PFSK-1 (cell line): ENCODE measurements around the gene ZXDC.

Experiments
- POLR2AphosphoS5 ChIP-seq: IDR thresholded peaks from 2 replicates; pipeline ENCODE4 v1.6.1; 2012; ENCODE audit warnings: low read depth, mild to moderate bottlenecking, control low read depth, low read length, moderate library complexity
- REST ChIP-seq, 2 experiments: IDR thresholded peaks; 2 replicates each; pipeline versions ENCODE4 v1.6.1 to v1.8.0; 2011 to 2012; ENCODE audit warnings: low read depth in 2 of 2, low read length in 2 of 2, control low read depth in 1 of 2, inconsistent platforms in 1 of 2, mild to moderate bottlenecking in 1 of 2, moderate library complexity in 1 of 2; ENCODE audit not compliant: insufficient read depth in 1 of 2
- SIN3A ChIP-seq: IDR thresholded peaks from 2 replicates; pipeline ENCODE4 v1.6.1; 2012; ENCODE audit warnings: mild to moderate bottlenecking, low read length, moderate library complexity, borderline replicate concordance; ENCODE audit not compliant: insufficient read depth
- TAF1 ChIP-seq: IDR thresholded peaks from 2 replicates; pipeline ENCODE4 v1.6.1; 2012; ENCODE audit warnings: low read length, control low read depth, borderline replicate concordance; ENCODE audit not compliant: insufficient read depth

GRCh38 chr3:126399351-126399735, 76.3 kb downstream of the ZXDC start:
- TF ChIP-seq SIN3A (no peak), POLR2AphosphoS5 (no peak), REST (IDR thresholded peaks at IDR 0.05; ENCODE audit: insufficient read depth in 1 of 2, low read depth in 2 of 2, low read length in 2 of 2) (no peak), TAF1 (no peak)
